GM18861 (cell line): ENCODE measurements around the gene MARS1.

Source experiments
- ATAC-seq: cut with Tn5 transposase; IDR thresholded peaks from one replicate; pipeline ENCODE4 v1.9.1; 2021; ENCODE audit not compliant: unreplicated experiment

MARS1 gene

DNA sequence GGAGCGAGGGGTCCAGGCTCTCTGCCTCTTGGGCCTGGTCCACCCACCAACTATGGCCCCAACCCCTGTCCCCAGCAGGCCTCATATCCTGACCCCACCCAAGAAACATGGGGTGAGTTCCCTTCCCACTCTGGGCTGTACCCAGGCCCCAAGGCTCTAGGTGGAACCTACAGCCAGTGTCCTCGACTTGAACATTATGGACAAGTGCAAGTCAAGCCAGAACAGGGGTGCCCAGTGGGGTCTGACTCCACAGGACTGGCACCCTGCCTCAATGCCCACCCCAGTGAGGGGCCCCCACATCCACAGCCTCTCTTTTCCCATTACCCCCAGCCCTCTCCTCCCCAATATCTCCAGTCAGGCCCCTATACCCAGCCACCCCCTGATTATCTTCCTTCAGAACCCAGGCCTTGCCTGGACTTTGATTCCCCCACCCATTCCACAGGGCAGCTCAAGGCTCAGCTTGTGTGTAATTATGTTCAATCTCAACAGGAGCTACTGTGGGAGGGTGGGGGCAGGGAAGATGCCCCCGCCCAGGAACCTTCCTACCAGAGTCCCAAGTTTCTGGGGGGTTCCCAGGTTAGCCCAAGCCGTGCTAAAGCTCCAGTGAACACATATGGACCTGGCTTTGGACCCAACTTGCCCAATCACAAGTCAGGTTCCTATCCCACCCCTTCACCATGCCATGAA is 16.8 kb upstream of the MARS1 start:
- no peak for ATAC-seq

DNA sequence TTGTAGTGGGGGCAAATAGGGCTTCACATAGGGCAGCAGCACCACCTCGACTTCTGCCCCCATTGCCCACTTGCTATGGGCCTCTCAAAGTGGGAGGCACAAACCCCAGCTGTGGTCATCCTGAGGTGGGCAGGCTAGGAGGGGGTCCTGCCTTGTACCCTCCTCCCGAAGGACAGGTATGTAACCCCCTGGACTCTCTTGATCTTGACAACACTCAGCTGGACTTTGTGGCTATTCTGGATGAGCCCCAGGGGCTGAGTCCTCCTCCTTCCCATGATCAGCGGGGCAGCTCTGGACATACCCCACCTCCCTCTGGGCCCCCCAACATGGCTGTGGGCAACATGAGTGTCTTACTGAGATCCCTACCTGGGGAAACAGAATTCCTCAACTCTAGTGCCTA is 16.2 kb upstream of the MARS1 start:
- no peak for ATAC-seq

DNA sequence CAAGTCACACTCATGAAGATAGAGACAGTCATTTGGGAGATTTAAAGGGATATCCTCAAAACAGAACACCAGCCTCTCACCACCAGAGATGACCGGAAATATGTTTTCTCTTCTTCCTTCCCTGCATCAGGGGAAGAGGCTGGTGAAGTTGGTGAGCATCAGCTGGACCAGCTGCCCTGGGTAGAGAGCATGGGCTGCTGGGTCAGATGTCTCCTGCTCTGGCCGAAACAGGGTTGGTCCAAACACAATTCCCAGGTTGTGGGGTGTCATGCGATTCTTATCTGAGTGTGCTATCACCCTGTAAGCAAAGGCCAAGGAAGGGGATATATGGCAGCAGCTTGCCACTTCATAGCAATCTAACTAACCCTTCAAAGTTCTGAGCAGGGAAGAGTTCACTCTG is 15.5 kb upstream of the MARS1 start:
- no peak for ATAC-seq

DNA sequence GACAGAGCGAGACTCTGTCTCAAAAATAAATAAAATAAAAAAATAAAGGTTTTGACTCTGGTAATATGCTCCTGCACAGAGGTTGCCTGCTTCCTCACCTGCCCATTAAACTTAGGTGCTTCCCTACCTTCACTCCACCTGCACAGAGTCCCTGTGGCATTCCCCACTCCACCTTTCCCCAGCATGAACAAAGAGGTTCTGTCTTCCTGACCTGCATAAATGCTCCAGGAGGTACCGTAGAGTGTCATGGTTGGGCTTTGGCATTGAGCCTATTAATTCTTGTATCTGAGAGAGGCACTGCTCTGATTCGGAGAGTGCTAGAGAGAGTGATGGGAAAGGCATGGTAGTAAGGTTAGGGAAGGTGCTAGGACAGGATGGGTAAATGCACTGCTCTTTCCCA is 14.5 kb upstream of the MARS1 start:
- ATAC-seq, result no peak

DNA sequence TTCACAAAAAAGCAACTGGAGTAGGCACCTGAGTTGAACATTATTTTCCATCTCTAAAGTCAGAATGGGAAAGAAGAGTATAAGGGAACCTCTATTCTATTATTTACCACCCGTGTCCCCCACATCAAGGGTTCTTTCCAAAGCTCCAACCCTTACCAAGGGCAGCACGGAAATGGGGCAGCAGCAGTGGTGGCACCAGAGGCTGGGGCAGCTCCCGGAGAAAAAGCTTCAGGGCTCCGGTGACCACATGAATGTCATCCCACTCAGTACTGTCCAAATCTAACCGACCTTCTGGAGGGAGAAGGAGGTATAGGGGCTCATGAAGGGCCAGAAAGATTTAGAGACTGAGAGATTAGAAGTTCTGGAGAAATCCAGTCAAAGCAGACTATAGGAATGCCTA is 14.0 kb upstream of the MARS1 start:
- no peak for ATAC-seq

DNA sequence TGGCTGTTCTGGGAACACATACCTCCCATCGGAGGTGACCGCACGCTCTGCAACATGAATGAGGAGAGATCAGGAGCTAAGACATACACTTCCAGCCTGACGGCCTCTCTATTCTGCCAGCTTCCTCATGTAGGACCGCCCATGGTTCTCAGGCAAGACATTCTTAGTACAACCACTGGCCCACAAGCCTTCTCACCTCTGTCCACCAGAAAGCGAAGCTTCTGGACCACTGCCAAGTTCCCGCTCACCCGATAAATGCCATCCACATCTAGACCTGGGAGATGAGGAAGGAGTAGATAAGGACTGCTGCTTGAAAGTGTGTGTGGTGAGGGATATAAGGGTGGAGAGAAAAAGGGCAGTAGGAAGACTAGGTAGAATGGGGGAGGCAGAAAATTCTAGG is 13.4 kb upstream of the MARS1 start:
- no peak for ATAC-seq

DNA sequence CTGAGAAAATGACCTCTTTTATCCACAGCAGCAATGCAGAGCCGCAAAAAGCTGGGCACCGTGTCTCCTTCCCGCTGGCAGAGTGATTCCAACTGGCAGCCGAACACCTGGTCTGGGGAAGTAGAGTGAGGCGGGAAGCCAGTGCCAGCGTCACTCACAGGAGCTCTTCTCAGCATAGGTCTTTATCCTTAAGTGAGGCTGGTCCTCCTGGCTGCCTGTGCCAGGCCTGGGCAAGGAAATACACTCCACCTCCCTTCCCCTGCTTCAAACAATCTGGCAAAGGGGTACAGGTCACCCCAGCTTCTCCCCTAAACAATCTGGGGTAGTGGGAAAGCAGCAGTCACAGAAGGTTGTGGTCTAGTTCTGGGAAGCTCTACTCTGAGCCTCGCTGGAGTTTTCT is 13.0 kb upstream of the MARS1 start:
- no peak for ATAC-seq

DNA sequence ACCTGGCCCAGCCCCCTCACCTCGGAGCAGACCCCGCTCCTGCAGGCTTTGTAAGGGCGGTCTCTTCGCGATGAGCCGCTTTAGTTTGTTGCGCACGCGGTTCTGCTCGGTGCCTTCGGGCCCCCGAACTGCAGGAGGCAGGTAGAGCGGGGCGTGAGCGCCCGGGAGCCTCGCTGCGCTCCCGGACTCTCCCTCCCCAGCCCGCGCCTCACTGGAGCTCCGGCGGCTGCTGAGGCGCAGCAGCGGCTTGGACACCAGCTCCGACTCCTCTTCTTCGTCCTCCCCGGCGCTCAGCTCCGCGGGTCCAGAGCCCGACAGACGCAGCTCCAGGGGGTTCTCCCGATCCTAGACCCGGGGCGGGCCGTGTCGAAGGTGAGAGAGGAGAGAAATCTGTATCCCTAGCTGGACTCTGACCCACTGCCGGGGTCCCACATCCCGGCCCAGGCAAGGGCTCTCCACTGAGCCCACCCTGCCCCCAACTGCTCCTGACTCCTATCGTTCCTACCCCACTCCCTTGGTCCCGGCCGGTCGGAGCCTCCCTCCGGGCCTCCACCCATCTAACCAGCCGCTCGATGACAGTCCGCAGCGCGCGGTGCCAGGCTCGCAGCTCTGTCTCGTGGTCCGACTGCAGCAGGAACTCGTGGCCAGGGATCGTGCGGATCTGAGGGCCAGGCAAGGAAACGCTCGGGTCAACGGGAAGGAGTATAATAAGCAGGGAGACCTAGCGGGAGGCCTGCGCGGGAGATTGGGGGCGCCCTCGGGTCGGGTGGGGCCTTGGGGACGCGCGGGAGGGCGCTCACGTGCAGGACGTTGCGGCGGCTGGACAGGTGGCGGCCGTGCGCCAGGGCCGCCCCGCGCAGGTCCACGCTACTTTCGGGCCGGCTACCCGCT is 12.4 kb upstream of the MARS1 start:
- no peak for ATAC-seq

DNA sequence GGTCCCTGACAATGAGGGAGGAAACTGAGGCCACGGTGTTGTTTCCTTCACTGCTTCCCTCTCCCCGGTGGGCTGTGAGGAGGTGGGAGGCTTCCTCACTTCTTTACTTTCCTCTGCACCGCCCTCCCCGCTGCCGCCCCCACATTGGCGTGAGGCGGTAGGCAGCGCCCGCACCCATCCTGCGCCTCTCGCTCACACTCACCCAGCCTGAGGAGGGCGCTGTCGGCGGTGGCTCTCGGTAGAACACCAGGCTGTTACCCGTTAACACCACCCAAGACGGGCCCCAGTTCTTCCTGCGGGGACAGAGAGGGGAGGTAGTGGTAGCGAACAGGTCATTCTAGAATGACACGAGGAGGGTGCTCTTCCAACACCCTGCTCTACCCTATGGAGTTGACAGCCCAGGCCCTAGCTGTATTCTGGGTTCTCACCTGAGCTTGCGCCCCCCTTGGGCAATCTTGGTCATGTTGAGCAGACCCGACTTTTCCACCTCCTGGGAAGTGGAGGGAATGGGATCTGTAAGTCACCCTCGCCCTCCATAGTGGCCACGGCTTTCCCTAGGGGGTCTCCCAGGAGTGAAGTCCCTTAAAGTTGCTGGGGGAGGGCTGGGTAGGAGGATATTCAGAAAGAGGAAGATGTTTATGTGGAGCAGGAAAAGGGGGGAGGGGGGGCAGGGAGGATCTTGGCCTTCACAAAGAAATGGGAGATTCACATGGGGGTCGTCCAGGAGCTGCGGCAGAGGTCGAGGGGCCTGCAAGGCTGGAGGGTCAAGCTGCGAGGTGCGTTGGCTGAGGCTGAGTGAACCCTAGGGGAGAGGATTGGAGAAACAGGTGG is 11.5 kb upstream of the MARS1 start:
- no peak for ATAC-seq

DNA sequence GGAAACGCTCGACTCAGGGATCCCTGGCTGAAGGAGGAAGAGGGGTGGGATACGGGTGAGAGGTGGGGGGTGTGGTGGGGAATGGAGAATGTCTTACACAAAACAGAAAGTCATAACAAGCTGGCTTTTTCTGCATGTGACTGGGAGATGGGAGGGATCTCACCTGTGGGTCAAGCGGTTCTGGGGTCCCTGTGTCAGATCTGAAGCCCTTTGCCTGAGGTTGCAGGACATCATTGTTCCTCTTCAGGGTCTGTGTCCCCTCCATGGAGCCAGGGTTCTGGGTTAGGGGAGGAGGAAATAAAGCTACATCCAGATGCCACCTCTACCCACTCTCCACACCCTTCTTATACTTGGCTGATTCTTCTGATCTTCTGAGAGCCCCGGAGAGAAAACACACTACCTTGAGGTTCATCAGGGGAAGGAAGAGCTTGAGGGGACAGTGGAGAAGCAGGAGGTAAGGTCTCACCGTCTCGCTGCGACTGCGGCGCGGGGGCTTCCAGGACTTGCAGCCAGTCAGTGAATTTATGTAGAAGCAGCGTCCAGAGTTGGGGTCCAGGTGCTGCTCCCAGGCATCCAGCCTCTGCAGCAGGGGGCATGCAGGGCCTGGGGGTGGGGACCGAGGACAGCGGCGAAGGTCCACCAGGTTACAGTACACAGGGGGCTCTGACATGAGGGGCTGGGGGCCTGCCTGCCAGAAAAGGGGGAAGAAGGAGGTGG is 10.7 kb upstream of the MARS1 start:
- no peak for ATAC-seq

DNA sequence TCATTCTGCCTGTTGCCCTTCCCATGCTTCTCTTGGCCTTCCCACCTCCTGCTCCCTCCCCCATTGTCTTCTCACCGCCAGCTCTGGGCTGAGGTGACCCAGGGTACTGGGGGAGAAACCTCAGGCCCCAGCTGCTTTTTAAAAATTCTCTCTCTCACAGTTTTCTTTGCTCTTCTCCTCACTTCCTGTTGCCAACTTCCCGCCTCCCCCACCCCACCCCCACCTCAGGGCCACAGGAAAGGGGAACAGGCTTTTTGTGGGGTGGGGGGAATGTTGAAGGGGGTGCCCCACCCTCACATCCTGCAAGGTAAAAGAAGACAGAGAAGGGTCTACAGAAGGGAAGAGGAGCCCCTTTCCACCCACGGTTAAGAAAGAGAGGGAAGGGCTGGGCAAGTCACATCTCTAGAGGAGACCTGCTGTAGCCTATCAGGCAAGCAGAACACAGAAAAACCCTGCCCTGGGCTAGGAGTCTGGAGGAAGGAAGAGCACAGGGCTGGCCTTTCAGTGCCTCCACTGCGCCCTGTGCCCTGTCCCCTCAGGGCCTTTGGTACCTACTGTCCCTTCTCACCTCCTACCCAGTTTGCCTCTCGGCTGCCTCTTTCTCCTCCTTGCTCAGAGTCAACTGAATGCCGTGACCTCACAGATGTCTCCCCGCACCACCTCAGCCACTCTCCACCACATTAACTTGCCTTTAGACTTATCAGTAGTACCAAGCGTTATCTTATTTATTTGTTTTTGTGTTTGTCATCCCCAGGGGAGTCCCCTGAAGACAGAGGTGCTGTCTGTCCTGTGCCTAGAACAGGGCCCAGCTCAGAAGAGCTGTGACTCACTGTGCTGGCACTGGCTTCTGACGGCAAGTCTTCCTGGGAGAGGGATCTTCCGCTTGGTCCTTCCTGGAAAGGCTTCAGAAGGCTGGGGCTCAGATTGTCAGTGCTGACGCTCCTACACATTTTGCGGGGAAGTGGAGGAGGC is 9.9 kb upstream of the MARS1 start:
- ATAC-seq, result no peak

DNA sequence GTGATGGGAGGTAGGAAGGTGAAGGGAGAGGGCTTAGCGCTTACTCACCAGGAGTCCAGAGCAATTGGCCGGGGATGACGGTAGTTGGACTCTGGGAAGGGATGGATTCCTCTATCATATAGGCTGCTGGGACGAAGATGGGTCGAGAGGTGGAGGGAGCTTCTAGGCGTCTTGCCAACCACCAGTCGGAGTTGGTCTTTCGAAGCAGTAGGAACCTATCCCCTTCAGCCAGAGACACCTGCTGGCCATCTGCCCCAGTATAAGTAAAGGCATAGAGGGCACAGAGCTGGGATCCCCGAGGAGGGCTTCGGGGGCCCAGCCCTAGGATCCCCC is 8.9 kb upstream of the MARS1 start:
- no peak for ATAC-seq

DNA sequence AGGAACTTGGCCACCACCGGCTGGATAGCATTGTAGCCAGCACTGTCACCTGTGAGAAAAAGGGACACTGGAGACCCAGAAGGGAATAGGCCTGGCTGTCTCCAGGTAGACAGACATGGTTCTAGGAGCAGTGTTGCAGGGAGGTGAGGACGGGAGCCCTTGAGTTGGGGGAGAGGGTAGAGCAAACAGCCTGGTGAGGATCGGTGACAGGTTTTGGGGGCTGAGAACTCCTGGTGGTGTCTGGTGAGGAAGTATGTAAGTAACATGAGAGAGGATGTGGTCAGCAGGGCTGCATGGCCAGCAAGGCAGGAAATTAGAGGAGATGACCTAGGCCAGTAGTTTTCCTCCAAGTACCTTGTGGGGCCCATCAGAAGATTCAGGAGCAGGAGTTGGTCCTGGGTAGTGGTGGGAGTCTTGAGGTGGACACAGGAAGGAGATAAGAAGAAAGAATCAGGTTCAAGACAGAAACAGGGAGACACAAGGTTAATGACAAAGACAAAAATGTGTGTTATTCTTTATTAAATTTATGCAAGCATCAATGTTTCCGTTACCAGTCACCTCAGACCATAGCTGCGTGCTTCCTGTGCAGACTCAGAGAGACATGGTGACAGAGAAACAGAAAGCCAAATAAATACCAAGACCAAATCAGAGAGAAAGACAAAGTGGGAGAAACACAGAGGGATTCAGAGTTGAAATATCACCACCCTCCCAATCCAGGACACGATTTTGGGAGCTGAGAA is 8.3 kb upstream of the MARS1 start, which contains the start of gene ARHGAP9:
Gene ARHGAP9, minus strand, starts transcription at position 491 of the 740 bp plus-strand sequence. Its CDS starts 460 bp downstream, at position 31.
- ATAC-seq, result peak; percentile 40

DNA sequence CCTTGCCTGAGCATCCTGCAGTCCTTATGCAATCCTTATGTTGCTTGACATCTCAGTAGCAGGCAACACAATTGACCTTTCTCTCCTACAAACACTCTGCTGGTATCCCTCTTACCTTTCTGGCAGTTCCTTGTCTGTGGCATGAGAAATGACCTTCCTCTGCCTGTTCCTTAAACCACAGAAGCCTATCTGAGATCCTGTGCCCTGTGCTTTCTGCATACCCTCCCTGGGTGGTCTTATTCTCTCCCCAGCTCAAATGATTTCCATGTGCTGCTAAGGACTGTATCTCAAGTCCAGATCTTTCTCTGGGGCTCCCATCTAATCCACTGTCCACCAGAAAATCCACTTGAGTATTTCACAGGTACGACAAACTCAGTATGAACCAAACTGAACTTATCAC is 6.2 kb upstream of the MARS1 start:
- no peak for ATAC-seq

DNA sequence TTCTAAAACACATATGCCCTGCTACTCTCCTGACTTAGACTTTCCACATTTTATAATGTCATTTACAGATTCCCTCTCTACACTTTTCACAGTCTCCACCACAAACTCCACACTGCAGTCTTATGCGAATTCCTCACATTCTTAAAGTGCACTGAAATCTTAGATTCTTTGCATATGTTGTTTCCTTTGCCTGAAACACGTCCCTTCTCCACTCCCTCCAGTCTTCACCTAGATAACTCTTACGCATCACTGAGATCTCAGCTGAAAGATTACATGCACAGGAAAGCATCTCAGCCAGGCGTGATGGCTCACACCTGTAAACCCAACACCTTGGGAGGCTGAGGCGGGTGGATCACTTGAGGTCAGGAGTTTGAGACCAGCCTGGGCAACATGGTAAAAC is 4.4 kb upstream of the MARS1 start:
- ATAC-seq, result no peak

DNA sequence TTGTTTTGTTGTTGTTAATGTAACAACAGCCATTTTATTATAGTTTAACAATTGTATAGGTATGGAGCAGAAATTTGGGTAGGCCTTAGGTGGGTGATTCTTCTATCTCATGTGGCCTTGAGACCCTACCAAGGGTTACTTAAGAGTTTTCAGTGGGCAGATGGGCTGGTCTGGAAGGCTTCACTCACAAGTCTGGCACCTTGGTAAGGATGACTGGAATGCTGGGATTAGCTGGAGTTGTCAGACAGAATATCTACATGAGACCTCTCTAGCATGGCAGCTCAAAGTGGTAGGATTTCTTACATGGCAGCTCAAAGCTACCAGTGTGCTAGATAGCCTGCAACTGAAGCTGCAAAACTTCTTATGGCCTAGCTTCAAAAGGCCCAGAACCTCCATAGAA is 2.2 kb upstream of the MARS1 start:
- no peak for ATAC-seq

DNA sequence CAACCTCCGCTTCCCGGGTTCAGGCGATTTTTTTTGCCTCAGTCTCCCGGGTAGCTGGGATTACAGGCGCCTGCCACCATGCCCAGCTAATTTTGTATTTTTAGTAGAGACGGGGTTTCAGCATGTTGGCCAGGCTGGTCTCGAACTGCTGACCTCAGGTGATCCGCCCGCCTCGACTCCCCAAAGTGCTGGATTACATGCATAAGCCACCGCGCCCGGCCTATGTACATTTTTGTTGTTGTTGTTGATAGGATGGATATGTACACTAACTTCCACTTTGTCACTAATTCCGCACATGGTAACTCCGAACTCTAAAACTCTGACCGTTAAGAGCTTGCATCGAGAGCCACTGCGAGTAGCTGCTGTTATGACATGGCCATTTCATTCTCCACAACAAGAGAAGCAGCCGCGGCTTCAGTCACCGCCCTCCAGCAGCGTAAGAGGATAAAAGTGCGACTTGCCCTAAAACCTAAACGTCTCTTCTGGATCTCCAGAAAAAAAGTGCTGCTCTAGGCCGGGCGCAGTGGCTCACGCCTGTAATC is 742 bp upstream of the MARS1 start:
- no peak for ATAC-seq

DNA sequence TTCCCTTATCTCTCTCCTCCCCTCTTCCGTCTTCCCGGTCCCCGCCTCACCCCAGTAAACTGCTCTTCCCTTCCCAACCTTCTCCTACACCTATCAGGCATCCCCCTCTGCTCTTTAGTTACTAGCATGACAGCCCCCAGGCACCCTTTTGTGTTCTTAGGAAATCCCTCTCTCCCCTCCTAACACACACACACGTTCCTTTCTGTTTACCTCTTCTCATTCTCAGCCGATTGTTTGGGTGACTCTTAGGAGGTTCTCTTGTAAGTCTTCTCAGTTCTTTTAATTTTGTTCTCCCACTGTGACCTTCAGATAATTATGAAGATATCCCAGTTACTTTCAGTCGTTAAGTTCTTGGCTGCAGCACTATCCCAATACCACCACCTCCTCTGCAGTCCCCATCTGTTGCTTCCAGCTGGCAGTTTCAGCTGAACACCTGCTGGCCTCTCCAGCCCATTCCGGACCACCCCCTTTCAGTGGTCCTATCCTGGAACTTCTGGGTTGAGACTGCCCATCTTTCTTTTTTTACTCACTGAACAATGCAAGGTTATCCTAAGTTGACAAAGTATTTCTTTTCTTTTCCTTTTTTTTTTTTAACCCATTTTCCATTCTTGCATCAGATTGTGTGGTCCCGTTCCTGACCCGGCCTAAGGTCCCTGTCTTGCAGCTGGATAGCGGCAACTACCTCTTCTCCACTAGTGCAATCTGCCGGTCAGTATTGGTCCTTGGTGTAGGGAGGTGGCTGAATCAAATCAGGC is 711 bp downstream of the MARS1 start:
- ATAC-seq, result no peak
